CD4-positive, alpha-beta T cell (primary cell): ENCODE results near the gene RBM19. TPM values are rescaled to one million over a fixed set of nuclear protein-coding genes. Genes with fewer than 3 reads are reported as not detected.

Experiments used
- ATAC-seq: fragments of 200-7000 bp; cut with Tn5 transposase; one replicate; pipeline ENCODE4 v1.10.0; 2022; ENCODE audit warnings: mild to moderate bottlenecking; ENCODE audit not compliant: poor library complexity
- CTCF ChIA-PET: fragments of 350-600 bp; sonication (Branson Sonifier 250); formaldehyde crosslinking; loops from one replicate; lab custom pipeline; 2021; ENCODE audit warnings: antibody characterized with exemption, inconsistent platforms; lab: Charles Lee
- POLR2A ChIA-PET: fragments of 350-600 bp; sonication (Branson Sonifier 250); formaldehyde crosslinking; loops from one replicate; lab custom pipeline; 2021; ENCODE audit warnings: antibody characterized with exemption, inconsistent platforms; lab: Charles Lee
- DNase-seq, 14 experiments: peaks; one replicate each; pipeline ENCODE4 v3.0.0-alpha.2; 2013 to 2020; ENCODE audit warnings: mixed read lengths in 2 of 14
- H3K27ac ChIP-seq, 2 donors: one replicate each; pipeline versions ENCODE4 v1.5.1 to v1.7.0; 2013; ENCODE audit warnings: low read length in 2 of 2, low read depth in 1 of 2, mild to moderate bottlenecking in 1 of 2
- H3K27me3 ChIP-seq, 2 experiments: 1 replicate in 1 of 2; 2 replicates in 1 of 2; pipeline versions ENCODE4 v1.6.1 to v1.7.0; 2013; ENCODE audit warnings: low read length in 2 of 2, control low read depth in 1 of 2, mild to moderate bottlenecking in 1 of 2, moderate library complexity in 1 of 2; ENCODE audit not compliant: insufficient read depth in 2 of 2, control insufficient read depth in 1 of 2
- H3K36me3 ChIP-seq: one replicate; pipeline ENCODE4 v1.6.1; 2013; ENCODE audit warnings: low read length, control low read depth; ENCODE audit not compliant: insufficient read depth
- H3K4me1 ChIP-seq: one replicate; pipeline ENCODE4 v1.6.1; 2013; ENCODE audit warnings: low read length, control low read depth; ENCODE audit not compliant: insufficient read depth
- H3K4me3 ChIP-seq: one replicate; pipeline ENCODE4 v1.5.1; 2013; ENCODE audit warnings: mild to moderate bottlenecking, low read length, moderate library complexity
- H3K9me3 ChIP-seq, 2 experiments: 1 replicate in 1 of 2; 2 replicates in 1 of 2; pipeline versions ENCODE4 v1.6.1 to v1.7.0; 2013; ENCODE audit warnings: low read length in 2 of 2, mild to moderate bottlenecking in 2 of 2, control low read depth in 1 of 2, moderate library complexity in 1 of 2; ENCODE audit not compliant: control insufficient read depth in 1 of 2, insufficient read depth in 1 of 2
- H3K27ac Mint-ChIP-seq: one replicate; pipeline ENCODE4 v1.8.0; 2020; ENCODE audit warnings: mixed read lengths
- H3K27me3 Mint-ChIP-seq: one replicate; pipeline ENCODE4 v1.8.0; 2021; ENCODE audit warnings: mixed read lengths
- H3K36me3 Mint-ChIP-seq: one replicate; pipeline ENCODE4 v1.8.0; 2021; ENCODE audit warnings: low read depth, mixed read lengths
- H3K4me1 Mint-ChIP-seq: one replicate; pipeline ENCODE4 v1.8.0; 2021; ENCODE audit warnings: low read depth, mixed read lengths
- H3K4me3 Mint-ChIP-seq: one replicate; pipeline ENCODE4 v1.8.0; 2020; ENCODE audit warnings: mild to moderate bottlenecking, mixed read lengths
- H3K9me3 Mint-ChIP-seq: one replicate; pipeline ENCODE4 v1.8.0; 2020; ENCODE audit warnings: mixed read lengths
- CTCF ChIP-seq: fragments of 200-600 bp; IDR thresholded peaks from one replicate; pipeline ENCODE4 v1.8.0; 2022; ENCODE audit warnings: antibody characterized with exemption, mild to moderate bottlenecking
- intact Hi-C, 2 experiments: fragments of 100-400 bp; cut with DNase I in 1 of 2; cut with micrococcal nuclease in 1 of 2; formaldehyde crosslinking; loops; one replicate each; pipeline versions ENCODE4 v1.15.1 to v1.9.0; 2023 to 2025; cut with DNase I, micrococcal nuclease
- total RNA-seq, 174 experiments: library from RNA in 2 of 174; stranded (reverse) in 2 of 174; gene quantifications; one replicate each; pipeline ENCODE4 v1.2.3 and lab custom pipeline; 2021 to 2026

The RBM19 gene
- total RNA-seq, 2 experiments from 2014 or later: 57.1 to 58.5 TPM

GRCh38 chr12:114012744-114013431 lies 46.8 kb upstream of the RBM19 start:
- Histone ChIP-seq H3K4me3 (no peak overlapping the region), H3K36me3 (no peaks in the 10 kb centered on the region), H3K9me3 (no peaks in the 10 kb centered on the region), H3K27ac (no peak overlapping the region), H3K27me3 (peaks cover 0 to 4% of the 10 kb centered on the region in 2 experiments), H3K4me1 (no peaks in the 10 kb centered on the region)
- no peak for TF ChIP-seq CTCF
- H3K36me3 Mint-ChIP-seq: no peaks in the 10 kb centered on the region
- ATAC-seq (no peak), DNase-seq (no peak)
- H3K27me3 Mint-ChIP-seq: peaks cover 37% of the 10 kb centered on the region
- no peaks in the 10 kb centered on the region for H3K9me3 Mint-ChIP-seq
- no peak overlapping the region for H3K27ac Mint-ChIP-seq
- no peak overlapping the region for H3K4me3 Mint-ChIP-seq
- ChIA-PET CTCF (no interaction called here), POLR2A (no interaction called here)
- intact Hi-C loops: no loop called here
- no peaks in the 10 kb centered on the region for H3K4me1 Mint-ChIP-seq

- H3K4me1 Mint-ChIP-seq: no peaks in the 10 kb centered on the region
- H3K4me1 ChIP-seq: no peaks in the 10 kb centered on the region
- H3K27ac Mint-ChIP-seq: no peak overlapping the region
- DNase-seq: no peak
- no peak for TF ChIP-seq CTCF
- H3K27ac ChIP-seq: no peak overlapping the region
- no peaks in the 10 kb centered on the region for H3K36me3 ChIP-seq
- H3K4me3 Mint-ChIP-seq: no peak overlapping the region
- intact Hi-C loops: no loop called here
- H3K27me3 Mint-ChIP-seq: peaks cover 35% of the 10 kb centered on the region
- POLR2A ChIA-PET: no interaction called here
- no peaks in the 10 kb centered on the region for H3K36me3 Mint-ChIP-seq
- no peak for ATAC-seq
- CTCF ChIA-PET: no interaction called here
- peaks cover 0 to 8% of the 10 kb centered on the region in 2 experiments for H3K27me3 ChIP-seq
- no peak overlapping the region for H3K4me3 ChIP-seq
- H3K9me3 ChIP-seq: no peaks in the 10 kb centered on the region
- H3K9me3 Mint-ChIP-seq: no peaks in the 10 kb centered on the region
Measured at GRCh38 chr12:114011711-114012110, 45.6 kb upstream of the RBM19 start.

GRCh38 chr12:114006482-114007425 lies 40.6 kb upstream of the RBM19 start:
- no peak overlapping the region for H3K27ac Mint-ChIP-seq
- TF ChIP-seq CTCF: no peak
- Histone ChIP-seq H3K9me3 (no peaks in the 10 kb centered on the region), H3K4me1 (no peaks in the 10 kb centered on the region), H3K4me3 (no peak overlapping the region), H3K27me3 (peaks cover 12 to 16% of the 10 kb centered on the region in 2 experiments), H3K27ac (no peak overlapping the region), H3K36me3 (no peaks in the 10 kb centered on the region)
- DNase-seq (no peak), ATAC-seq (no peak)
- intact Hi-C loops: no loop called here
- H3K4me3 Mint-ChIP-seq: no peak overlapping the region
- peaks cover 44% of the 10 kb centered on the region for H3K27me3 Mint-ChIP-seq
- H3K36me3 Mint-ChIP-seq: no peaks in the 10 kb centered on the region
- H3K9me3 Mint-ChIP-seq: no peaks in the 10 kb centered on the region
- ChIA-PET CTCF (no interaction called here), POLR2A (no interaction called here)
- H3K4me1 Mint-ChIP-seq: no peaks in the 10 kb centered on the region
